K562 (cell line): ENCODE measurements around the gene HNRNPF. TPM values are rescaled to one million over a fixed set of nuclear protein-coding genes. Genes with fewer than 3 reads are reported as not detected.
A peak's percentile ranks its signal among the peaks of the same experiment; 100 is the strongest.

ENCODE experiments used
- BHLHE40 ChIP-seq: IDR thresholded peaks from 2 replicates; pipeline ENCODE4 v1.6.1; 2011; ENCODE audit warnings: low read length, improper control_type of control experiment
- ETV1 ChIP-seq: fragments of 450-650 bp; conservative IDR thresholded peaks from 2 replicates; pipeline ENCODE4 v1.6.1; 2016; ENCODE audit warnings: missing genetic modification characterization, control low read depth, low read depth, missing compliant biosample characterization
- ETV6 ChIP-seq, 3 experiments: fragments of 150-350 bp in 1 of 3; sonication (generic) in 1 of 3; formaldehyde crosslinking in 1 of 3; IDR thresholded peaks; 2 replicates each; pipeline versions ENCODE4 v1.6.1 to v1.8.0; 2014 to 2022; ENCODE audit warnings: borderline replicate concordance in 2 of 3, low read depth in 2 of 3, antibody characterized with exemption in 1 of 3, low read length in 1 of 3, mild to moderate bottlenecking in 1 of 3, missing genetic modification reagents in 1 of 3
- GABPB1 ChIP-seq: sonication (generic); formaldehyde crosslinking; IDR thresholded peaks from 2 replicates; pipeline ENCODE4 v1.8.0; 2022; ENCODE audit warnings: mild to moderate bottlenecking, missing genetic modification reagents
- MAX ChIP-seq: sonication (generic); formaldehyde crosslinking; IDR thresholded peaks from 2 replicates; pipeline ENCODE4 v1.9.0; 2022; ENCODE audit warnings: mild to moderate bottlenecking, missing genetic modification reagents
- MEF2D ChIP-seq: conservative IDR thresholded peaks from 2 replicates; pipeline ENCODE4 v1.6.1; 2016; ENCODE audit warnings: low read depth, missing genetic modification characterization, missing compliant biosample characterization
- MXD1 ChIP-seq: fragments of 250-450 bp; sonication (Bioruptor Pico); IDR thresholded peaks from 2 replicates; pipeline ENCODE4 v1.8.0; 2021; ENCODE audit warnings: borderline replicate concordance, mild to moderate bottlenecking, moderate library complexity; ENCODE audit not compliant: poor library complexity, severe bottlenecking
- RBFOX2 ChIP-seq: fragments of 200-400 bp; formaldehyde crosslinking; IDR thresholded peaks from 2 replicates; pipeline ENCODE4 v1.6.1; 2017; ENCODE audit warnings: low read depth, mild to moderate bottlenecking, low read length, moderate library complexity
- RHOXF2B ChIP-seq: fragments of 250-450 bp; sonication (Bioruptor Pico); conservative IDR thresholded peaks from 2 replicates; pipeline ENCODE4 v1.5.1; 2021
- RREB1 ChIP-seq: fragments of 250-450 bp; sonication (Bioruptor Pico); IDR thresholded peaks from 2 replicates; pipeline ENCODE4 v1.4.0; 2020
- SIRT6 ChIP-seq: IDR thresholded peaks from one replicate; pipeline ENCODE4 v1.6.1; 2012; ENCODE audit warnings: low read depth, mild to moderate bottlenecking, control low read depth, inconsistent platforms, low read length, moderate library complexity
- STAG1 ChIP-seq: sonication (generic); formaldehyde crosslinking; IDR thresholded peaks from 2 replicates; pipeline ENCODE4 v1.5.0; 2020; ENCODE audit warnings: missing genetic modification reagents, borderline replicate concordance
- TARDBP ChIP-seq: fragments of 450-650 bp; IDR thresholded peaks from 2 replicates; pipeline ENCODE4 v1.6.1; 2016
- ZNF232 ChIP-seq: sonication (generic); formaldehyde crosslinking; IDR thresholded peaks from 2 replicates; pipeline ENCODE4 v1.8.0; 2022; ENCODE audit warnings: mild to moderate bottlenecking, missing genetic modification reagents
- ZNF3 ChIP-seq: fragments of 250-450 bp; sonication (Bioruptor Pico); IDR thresholded peaks from 2 replicates; pipeline ENCODE4 v1.5.0; 2021; ENCODE audit warnings: mild to moderate bottlenecking, moderate library complexity
- ZNF398 ChIP-seq: fragments of 250-450 bp; sonication (Bioruptor Pico); IDR thresholded peaks from 2 replicates; pipeline ENCODE4 v1.8.0; 2021; ENCODE audit warnings: moderate library complexity, mild to moderate bottlenecking, inconsistent platforms
- ZNF511 ChIP-seq: sonication (generic); formaldehyde crosslinking; IDR thresholded peaks from 2 replicates; pipeline ENCODE4 v1.8.0; 2022; ENCODE audit warnings: mild to moderate bottlenecking, missing genetic modification reagents
- ZNF79 ChIP-seq: fragments of 250-450 bp; sonication (Bioruptor Pico); IDR thresholded peaks from 2 replicates; pipeline ENCODE4 v1.4.0; 2020; ENCODE audit warnings: low read depth, mild to moderate bottlenecking, moderate library complexity
- polyA plus RNA-seq, 8 experiments: library from polyadenylated mRNA; depleted of rRNA in 4 of 8; stranded (reverse) in 5 of 8; unstranded in 3 of 8; fragments of >200 nt; fragmentation: Nextera tagmentation in 2 of 8; fragmentation: Illumina TruSeq in 1 of 8; extraction: Ambion mirVana in 2 of 8; extraction: Trizol in 1 of 8; gene quantifications; 2 replicates each; pipeline versions ENCODE4 v1.2.1 to v1.2.3, GENCODE V29; 2011 to 2014; ENCODE audit warnings: inconsistent platforms in 1 of 8, missing spikeins in 1 of 8
- total RNA-seq, 7 experiments: library from RNA; depleted of rRNA in 6 of 7; stranded (reverse); fragments of >200 nt in 6 of 7; fragmentation: Illumina TruSeq in 2 of 7; extraction: Trizol in 2 of 7; gene quantifications; 2 replicates each; pipeline versions ENCODE4 v1.2.1 to v1.2.3, GENCODE V29; 2011 to 2021; ENCODE audit warnings: low replicate concordance in 1 of 7

HNRNPF gene
- total and polyA plus RNA-seq, 9 of the 15 experiments (the other 6 are each of a cell fraction or from before 2014, with no cell fraction given), result 192 to 489 (median 416) TPM

GRCh38 chr10:43408710-43409384 lies at the start of gene HNRNPF (continued):
- TF ChIP-seq MXD1 (CRISPR knock-in tag) (peak; percentile 27), ZNF3 (CRISPR knock-in tag) (no peak), ZNF511 (CRISPR knock-in tag) (peak; percentile 97), STAG1 (CRISPR knock-in tag) (peak; percentile 63; the same call in 1 of the 2 replicates), TARDBP (no peak), SIRT6 (no peak), RHOXF2B (CRISPR knock-in tag) (no peak), GABPB1 (CRISPR knock-in tag) (peak; percentile 92), RREB1 (CRISPR knock-in tag) (peak; percentile 71; the same call in 1 of the 2 replicates), ZNF398 (CRISPR knock-in tag) (no peak), MEF2D (0 out of 2 replicates have a peak, but pooled peaks have one; percentile 15), MAX (peak; percentile 98), ETV1 (tag) (peak; percentile 95), ETV6 (IDR thresholded peaks at IDR 0.05; ENCODE audit: borderline replicate concordance in 1 of 2, low read depth in 2 of 2, low read length in 1 of 2) (peak in 1 of 2 experiments; percentile 75; a peak in 1 of 4 replicates), ETV6 (CRISPR knock-in tag; IDR thresholded peaks at IDR 0.05; ENCODE audit: borderline replicate concordance) (no peak), BHLHE40 (peak; percentile 72), ZNF232 (CRISPR knock-in tag) (peak; percentile 77), ZNF79 (CRISPR knock-in tag) (no peak), RBFOX2 (peak; percentile 86)
